ENCODE measurements around the gene MARCHF7. TPM values are rescaled to one million over a fixed set of nuclear protein-coding genes. Genes with fewer than 3 reads are reported as not detected.
A peak's percentile ranks its signal among the peaks of the same experiment; 100 is the strongest.

Gene MARCHF7
- total and polyA plus RNA-seq, 10 of the 15 experiments (the other 5 are each of a cell fraction or from before 2014, with no cell fraction given), result 39.4 to 111 (median 66.5) TPM

- TF ChIP-seq MAX (IDR thresholded peaks at IDR 0.05; ENCODE audit: low read depth, low read length) (no peak), EP300 (IDR thresholded peaks at IDR 0.05; ENCODE audit: borderline replicate concordance in 1 of 2, control insufficient read depth in 1 of 2, low read depth in 2 of 2, low read length in 2 of 2) (0 out of 4 replicates have a peak, but pooled peaks of 1 of the 2 experiments have one; percentile 11), TARDBP (IDR thresholded peaks at IDR 0.05; ENCODE audit: borderline replicate concordance) (no peak), PBX3 (IDR thresholded peaks at IDR 0.05; ENCODE audit: insufficient replicate concordance, low read depth, low read length) (no peak), JUNB (IDR thresholded peaks at IDR 0.05) (no peak), MYC (IDR thresholded peaks at IDR 0.05; ENCODE audit: insufficient read depth, insufficient read length, insufficient replicate concordance, low read length, severe bottlenecking) (no peak), RBBP5 (conservative IDR thresholded peaks at IDR 0.05) (no peak), ZBED1 (IDR thresholded peaks at IDR 0.05; ENCODE audit: borderline replicate concordance) (no peak), ZZZ3 (IDR thresholded peaks at IDR 0.05; ENCODE audit: control insufficient read depth, insufficient read length, low read depth) (no peak), RELA (IDR thresholded peaks at IDR 0.05; ENCODE audit: borderline replicate concordance, partially characterized antibody) (no peak), MTA2 (IDR thresholded peaks at IDR 0.05; ENCODE audit: low read depth) (no peak; the same call in 1 of the 2 replicates), POU2F2 (IDR thresholded peaks at IDR 0.05; ENCODE audit: borderline replicate concordance, low read depth, low read length) (peak; percentile 80; the same call in 2 of the 3 replicates), BACH1 (IDR thresholded peaks at IDR 0.05; ENCODE audit: borderline replicate concordance) (peak; percentile 78; the same call in 1 of the 2 replicates), ZNF592 (IDR thresholded peaks at IDR 0.05) (0 out of 2 replicates have a peak, but pooled peaks have one; percentile 58), SP1 (IDR thresholded peaks at IDR 0.05; ENCODE audit: low read depth, low read length) (no peak), SMARCA5 (IDR thresholded peaks at IDR 0.05) (peak; percentile 83), POLR2AphosphoS2 (IDR thresholded peaks at IDR 0.05; ENCODE audit: low read depth, low read length) (peak; percentile 86), RCOR1 (conservative IDR thresholded peaks at IDR 0.05; ENCODE audit: low read depth, low read length) (peak; percentile 99), HDAC6 (IDR thresholded peaks at IDR 0.05; ENCODE audit: unreplicated experiment) (peak; percentile 66), FOS (IDR thresholded peaks at IDR 0.05; ENCODE audit: borderline replicate concordance, extremely low read depth, insufficient read length) (no peak), MLLT1 (IDR thresholded peaks at IDR 0.05) (peak; percentile 82), BRCA1 (IDR thresholded peaks at IDR 0.05; ENCODE audit: low read depth, low read length) (peak; percentile 99), ZNF24 (IDR thresholded peaks at IDR 0.05) (0 out of 2 replicates have a peak, but pooled peaks have one; percentile 66), CHD4 (IDR thresholded peaks at IDR 0.05) (no peak)
These were observed at the start of gene MARCHF7 (continued) for GRCh38 chr2:159712143-159712928.

Measured in GM12878 (cell line).